SK-MEL-5 (cell line): ENCODE data around the gene CEP70. TPM values are rescaled to one million over a fixed set of nuclear protein-coding genes. Genes with fewer than 3 reads are reported as not detected.
"Not testable (repeated sequence)": the region's sequence is repeated elsewhere in the genome, so short reads cannot be mapped to it uniquely, and the experiment has no call there.

Experiments
- DNase-seq: peaks from one replicate; pipeline ENCODE4 v3.0.0-alpha.2; 2016; ENCODE audit warnings: low read depth, low spot score
- in situ Hi-C: cut with HindIII; loops from 2 replicates; pipeline ENCODE4 v1.10.0; 2016; ENCODE audit warnings: low sequenced_read_pairs, high pct_unique_total_duplicates, low pct_unique_long_range_greater_than_20kb
- total RNA-seq: library from RNA; depleted of rRNA; stranded (reverse); fragments of >200 nt; shearing (Covaris generic); gene quantifications from 2 replicates; pipeline ENCODE4 v1.2.3, GENCODE V29; 2014

The CEP70 gene
- total RNA-seq, 1 experiment from 2014 or later, result 9.8 TPM

DNA sequence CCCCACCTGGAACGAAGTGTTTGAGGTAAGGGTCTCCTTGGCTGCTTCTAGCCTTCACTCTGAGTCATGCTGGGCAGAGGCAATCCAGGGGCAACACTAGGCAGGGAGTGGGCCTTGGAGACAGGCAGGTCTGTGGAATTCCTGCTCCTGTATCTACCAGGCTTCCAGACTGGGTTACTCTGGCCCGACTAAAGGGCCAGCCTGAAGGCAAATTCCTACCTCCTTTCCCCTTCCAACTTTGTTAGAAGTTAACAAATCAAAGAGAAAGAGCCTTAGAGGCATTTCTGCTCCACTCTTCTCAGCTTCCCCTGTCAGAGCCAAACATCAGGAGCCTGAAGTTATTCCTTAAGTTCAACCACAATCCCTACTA is 129.6 kb downstream of the CEP70 start:
- in situ Hi-C loops, result no loop called here

DNA sequence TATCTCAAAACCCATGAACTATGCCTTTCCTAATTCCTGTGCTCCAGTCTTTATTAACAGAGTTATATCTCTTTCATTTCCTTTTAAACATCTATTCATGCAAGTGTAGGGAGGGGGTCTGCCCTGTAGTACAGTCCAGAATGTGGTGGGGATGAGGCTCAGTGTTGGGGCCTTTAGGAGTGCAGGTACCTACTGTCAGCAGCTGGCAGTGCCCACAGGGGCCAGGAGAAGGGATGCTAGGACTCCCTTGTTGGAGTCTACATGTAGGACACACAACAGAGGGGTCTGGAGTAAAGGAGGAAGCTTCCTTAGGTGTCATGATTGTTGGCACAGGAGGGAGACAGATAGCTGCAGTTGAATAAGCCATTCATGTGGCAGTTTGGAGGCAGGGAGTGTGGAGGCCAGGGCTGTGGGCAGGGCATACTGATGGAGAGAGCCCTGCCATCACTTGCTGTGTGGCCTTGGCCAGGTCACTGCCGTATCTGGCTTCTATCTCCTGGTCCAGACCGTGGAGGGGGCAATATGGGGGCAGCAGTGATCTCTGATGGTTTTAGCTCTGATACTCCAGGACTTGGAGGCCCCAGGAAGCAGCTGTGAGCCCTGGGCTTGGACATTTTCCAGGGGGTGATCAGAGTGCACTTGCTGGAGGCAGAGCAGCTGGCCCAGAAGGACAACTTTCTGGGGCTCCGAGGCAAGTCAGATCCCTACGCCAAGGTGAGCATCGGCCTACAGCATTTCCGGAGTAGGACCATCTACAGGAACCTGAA is 130.2 kb downstream of the CEP70 start:
- in situ Hi-C loops, result no loop called here

More for the DNA sequence above, 129.6 kb downstream of the CEP70 start:
- no peak for DNase-seq

GRCh38 chr3:138461896-138462295 is 132.2 kb downstream of the CEP70 start:
- in situ Hi-C loops, result no loop called here
- no peak for DNase-seq

More for the DNA sequence above, 130.2 kb downstream of the CEP70 start:
- DNase-seq, result no peak

DNA sequence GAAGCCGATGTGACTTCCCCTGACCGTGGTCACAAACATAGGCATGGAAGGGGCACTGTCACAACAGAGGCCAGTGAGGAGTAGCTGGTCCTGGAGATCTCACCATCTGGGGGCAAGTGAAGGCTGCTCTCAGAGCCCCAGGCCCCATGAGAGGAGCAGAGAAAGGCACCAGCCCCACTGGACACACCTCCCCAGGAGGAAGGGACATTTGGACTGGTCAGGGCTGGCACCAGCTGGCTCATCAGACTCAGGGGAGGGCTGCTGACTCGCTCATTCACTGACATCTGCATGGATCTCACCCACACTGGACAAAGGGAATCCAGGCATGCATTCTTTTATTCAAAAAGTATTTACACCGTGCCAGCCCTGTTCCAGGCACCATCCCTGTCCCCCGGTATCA is 132.8 kb downstream of the CEP70 start:
- in situ Hi-C loops, result no loop called here
- no peak for DNase-seq

GRCh38 chr3:138460536-138461205 is 133.4 kb downstream of the CEP70 start:
- in situ Hi-C loops, result no loop called here
- no peak for DNase-seq

DNA sequence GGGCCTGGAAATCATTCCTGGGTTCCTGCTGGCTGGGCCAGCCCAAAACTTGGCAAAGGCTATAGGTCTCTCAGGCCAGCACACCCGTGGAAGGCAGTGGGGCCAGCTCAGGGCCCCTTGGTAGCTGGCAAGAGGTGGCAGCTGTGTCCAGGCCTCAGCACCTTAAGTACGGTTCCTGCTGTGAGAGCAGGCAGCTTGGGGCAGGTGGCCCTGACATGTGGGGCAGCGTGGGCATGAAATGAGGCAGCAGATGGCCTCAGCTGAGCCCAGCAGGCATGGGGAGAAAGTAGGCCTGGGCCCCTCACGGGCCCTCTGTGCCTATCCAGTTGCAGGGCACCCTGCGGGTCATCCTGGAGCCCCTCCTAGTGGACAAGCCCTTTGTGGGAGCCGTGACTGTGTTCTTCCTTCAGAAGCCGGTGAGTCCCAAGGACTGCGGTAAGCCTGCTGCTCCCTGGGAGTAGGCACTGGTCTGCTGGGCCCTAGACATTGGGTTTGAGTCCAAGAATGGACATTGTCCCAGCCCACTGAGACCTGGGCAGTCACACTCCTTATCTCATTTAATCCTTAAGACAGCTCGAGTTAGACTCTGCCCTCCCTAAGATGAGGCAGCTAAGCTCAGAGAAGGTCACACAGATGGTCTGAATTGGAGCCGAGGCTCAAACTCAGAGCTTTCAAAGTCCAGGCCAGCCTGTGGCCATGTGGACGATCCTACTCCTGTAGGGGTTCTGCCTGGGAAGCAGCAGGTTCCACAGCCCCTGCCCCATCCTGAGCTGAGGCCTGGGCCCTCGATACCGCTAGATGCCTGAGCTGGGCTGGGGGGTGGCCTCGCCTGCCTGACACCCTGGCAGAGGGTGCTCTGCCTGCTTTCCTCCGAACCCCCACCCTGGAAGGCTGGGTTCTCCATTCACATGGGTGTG is 134.2 kb downstream of the CEP70 start:
- in situ Hi-C loops, result no loop called here
- peak; percentile 14 for DNase-seq

DNA sequence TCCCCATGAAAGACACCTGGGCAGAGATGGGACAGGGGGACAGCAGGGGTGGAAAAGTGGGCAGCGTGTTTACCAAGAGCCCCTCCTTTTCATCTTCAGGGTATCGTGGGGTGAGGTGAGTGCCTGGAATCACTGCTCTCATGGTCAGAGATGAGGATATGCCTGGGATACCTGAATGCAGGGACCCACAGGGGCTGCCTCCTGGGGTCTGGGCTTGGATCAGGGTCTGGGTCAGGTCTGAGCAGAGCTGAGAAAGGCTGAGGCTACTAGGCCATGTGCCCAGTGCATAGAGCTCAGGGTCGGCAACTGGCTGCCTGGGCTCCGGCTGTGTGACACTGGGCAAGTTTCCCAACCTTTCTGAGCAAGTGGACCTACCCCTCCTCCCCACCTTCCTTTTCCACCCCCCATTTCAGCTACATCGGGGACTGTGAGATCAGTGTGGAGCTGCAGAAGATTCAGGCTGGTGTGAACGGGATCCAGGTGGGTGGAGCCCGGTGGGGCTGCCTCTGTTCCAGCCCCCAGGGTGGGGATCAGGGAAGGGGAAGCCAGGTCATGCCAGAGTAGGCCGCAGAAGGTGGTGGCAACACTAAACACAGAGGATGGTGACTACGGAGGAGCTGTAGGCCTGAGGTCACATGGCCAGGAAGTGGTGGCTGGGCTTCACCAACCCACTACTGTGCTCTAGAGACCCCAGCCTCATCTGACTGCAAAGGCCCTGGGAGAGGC is 135.1 kb downstream of the CEP70 start:
- in situ Hi-C loops, result no loop called here
- DNase-seq, result no peak

GRCh38 chr3:138457863-138458735 is 136.0 kb downstream of the CEP70 start:
- no peak for DNase-seq
- in situ Hi-C loops, result no loop called here

- in situ Hi-C loops, result no loop called here
These were observed 136.8 kb downstream of the CEP70 start for GRCh38 chr3:138456961-138457862.

GRCh38 chr3:138455801-138456716 is 138.0 kb downstream of the CEP70 start:
- in situ Hi-C loops, result no loop called here

More at GRCh38 chr3:138456961-138457862, 136.8 kb downstream of the CEP70 start:
- DNase-seq, result no peak

DNA sequence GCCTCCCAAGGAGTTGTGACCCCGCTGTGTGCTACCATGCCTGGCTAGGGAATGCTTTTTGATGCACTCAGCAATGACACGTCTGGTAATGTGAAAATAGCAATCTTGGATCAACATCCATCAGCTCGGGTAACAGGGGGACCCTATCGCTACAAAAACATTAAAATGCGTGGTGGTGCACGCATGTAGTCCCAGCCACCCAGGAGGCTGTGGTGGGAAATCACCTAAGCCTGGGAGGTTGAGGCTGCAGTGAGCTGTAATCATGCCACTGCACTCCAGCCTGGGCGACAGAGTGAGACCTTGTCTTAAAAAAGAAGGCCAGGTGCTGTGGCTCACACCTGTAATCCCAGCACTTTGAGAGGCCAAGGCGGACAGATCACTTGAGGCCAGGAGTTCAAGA is 140.1 kb downstream of the CEP70 start:
- in situ Hi-C loops, result not testable (repeated sequence)

More at GRCh38 chr3:138455801-138456716, 138.0 kb downstream of the CEP70 start:
- no peak for DNase-seq

GRCh38 chr3:138452436-138452835 is 141.6 kb downstream of the CEP70 start:
- DNase-seq, result no peak

More for the DNA sequence above, 140.1 kb downstream of the CEP70 start:
- DNase-seq, result not testable (repeated sequence)

GRCh38 chr3:138451595-138452162 is 142.4 kb downstream of the CEP70 start:
- in situ Hi-C loops, result no loop called here
- DNase-seq, result no peak

More at GRCh38 chr3:138452436-138452835, 141.6 kb downstream of the CEP70 start:
- in situ Hi-C loops, result no loop called here

- in situ Hi-C loops, result no loop called here
- DNase-seq, result no peak
These were observed 143.2 kb downstream of the CEP70 start for GRCh38 chr3:138450704-138451424.
